HCT116 (cell line): Measurements from ENCODE around the gene EHBP1. TPM values are rescaled to one million over a fixed set of nuclear protein-coding genes. Genes with fewer than 3 reads are reported as not detected.

ENCODE experiments used
- ATAC-seq: fragments of 200-7000 bp; cut with Tn5 transposase; 2 replicates; pipeline ENCODE4 v1.9.1; 2020; ENCODE audit warnings: mild to moderate bottlenecking, moderate library complexity
- BruUV-seq: library from RNA; stranded (reverse); fragments of 400-500 nt; replicated peaks from 2 replicates; lab custom pipeline; 2021; lab: Mats Ljungman, UMichigan
- CTCF ChIA-PET: fragments of 300-600 bp; sonication (Branson Sonifier 250); formaldehyde crosslinking; loops from one replicate; lab custom pipeline; 2021; ENCODE audit warnings: antibody characterized with exemption; lab: Charles Lee
- POLR2A ChIA-PET: fragments of 300-600, 350-600 bp; sonication (Branson Sonifier 250); formaldehyde crosslinking; loops from one replicate; lab custom pipeline; 2021; ENCODE audit warnings: antibody characterized with exemption; lab: Charles Lee
- RAD21 ChIA-PET, 2 experiments: fragments of 300-600 bp; sonication (Branson Sonifier 250); formaldehyde crosslinking; loops; one replicate each; lab custom pipeline; 2023; ENCODE audit warnings: low total read pairs in 2 of 2; ENCODE audit not compliant: uncharacterized antibody in 2 of 2, unreplicated experiment in 2 of 2, low non-redundant PET in 1 of 2; lab: Charles Lee
- DNase-seq: peaks from one replicate; pipeline ENCODE4 v3.0.0-alpha.2; 2010; ENCODE audit warnings: low read depth, low spot score
- H2AFZ ChIP-seq: fragments of 200-600 bp; shearing (Covaris generic), sonication (generic); 2 replicates; pipeline ENCODE4 v1.6.1; 2017; ENCODE audit warnings: low read depth, mixed run types, mixed read lengths, antibody characterized with exemption, low read length; ENCODE audit not compliant: poor library complexity, severe bottlenecking
- H3K27ac ChIP-seq: 2 replicates; pipeline ENCODE4 v1.5.1; 2012; ENCODE audit warnings: low read depth, low read length
- H3K27me3 ChIP-seq: fragments of 200-600 bp; sonication (generic); 2 replicates; pipeline ENCODE4 v1.6.1; 2016; ENCODE audit warnings: mixed run types, low read length, mixed read lengths; ENCODE audit not compliant: insufficient read depth
- H3K36me3 ChIP-seq, 2 experiments: fragments of 200-500 bp in 1 of 2; fragments of 200-600 bp in 1 of 2; sonication (Bioruptor generic) in 1 of 2; sonication (generic) in 1 of 2; 2 replicates each; pipeline versions ENCODE4 v1.5.1 to v1.6.1; 2014 to 2016; ENCODE audit warnings: low read length in 2 of 2, inconsistent platforms in 1 of 2, mixed read lengths in 1 of 2, mixed run types in 1 of 2; ENCODE audit not compliant: insufficient read depth in 2 of 2, control insufficient read depth in 1 of 2
- H3K4me1 ChIP-seq, 2 experiments: fragments of 200-600 bp in 1 of 2; sonication (generic) in 1 of 2; 2 replicates each; pipeline versions ENCODE4 v1.5.1 to v1.6.1; 2012 to 2017; ENCODE audit warnings: low read length in 2 of 2, inconsistent platforms in 1 of 2, mild to moderate bottlenecking in 1 of 2, mixed read lengths in 1 of 2, mixed run types in 1 of 2, moderate library complexity in 1 of 2; ENCODE audit not compliant: insufficient read depth in 2 of 2, control insufficient read depth in 1 of 2
- H3K4me2 ChIP-seq: fragments of 200-600 bp; sonication (generic); 2 replicates; pipeline ENCODE4 v1.6.1; 2017; ENCODE audit warnings: mixed run types, low read length, mixed read lengths
- H3K4me3 ChIP-seq, 2 experiments: fragments of 200-600 bp in 1 of 2; sonication (generic) in 1 of 2; replicated peaks in 1 of 2; 2 replicates each; pipeline ENCODE4 v1.5.1; 2011 to 2016; ENCODE audit warnings: low read length in 2 of 2, control low read depth in 1 of 2, low read depth in 1 of 2, mild to moderate bottlenecking in 1 of 2, mixed read lengths in 1 of 2, mixed run types in 1 of 2
- H3K79me2 ChIP-seq: fragments of 200-600 bp; sonication (generic); 2 replicates; pipeline ENCODE4 v1.6.1; 2017; ENCODE audit warnings: mild to moderate bottlenecking, mixed run types, low read length, moderate library complexity, mixed read lengths; ENCODE audit not compliant: insufficient read depth
- H3K9ac ChIP-seq: fragments of 200-600 bp; sonication (generic); 2 replicates; pipeline ENCODE4 v1.6.1; 2016; ENCODE audit warnings: low read length, mixed read lengths
- H3K9me2 ChIP-seq: fragments of 200-600 bp; sonication (generic), shearing (Covaris generic); 2 replicates; pipeline ENCODE4 v1.6.1; 2017; ENCODE audit warnings: mixed run types, mild to moderate bottlenecking, moderate library complexity; ENCODE audit not compliant: insufficient read depth
- H3K9me3 ChIP-seq, 2 experiments: fragments of 200-500 bp in 1 of 2; fragments of 200-600 bp in 1 of 2; sonication (Bioruptor generic) in 1 of 2; sonication (generic) in 1 of 2; 2 replicates each; pipeline ENCODE4 v1.6.1; 2014 to 2017; ENCODE audit warnings: low read length in 2 of 2, mixed read lengths in 2 of 2, inconsistent platforms in 1 of 2, low read depth in 1 of 2, mild to moderate bottlenecking in 1 of 2, mixed run types in 1 of 2, moderate library complexity in 1 of 2; ENCODE audit not compliant: control insufficient read depth in 1 of 2, insufficient read depth in 1 of 2
- H4K20me1 ChIP-seq: fragments of 200-600 bp; sonication (generic), shearing (Covaris generic); 2 replicates; pipeline ENCODE4 v1.6.1; 2017; ENCODE audit warnings: mixed run types, mild to moderate bottlenecking, moderate library complexity; ENCODE audit not compliant: insufficient read depth
- CBX3 ChIP-seq: IDR thresholded peaks from 2 replicates; pipeline ENCODE4 v1.6.1; 2012; ENCODE audit warnings: low read depth
- CEBPB ChIP-seq: IDR thresholded peaks from 2 replicates; pipeline ENCODE4 v1.6.1; 2012; ENCODE audit warnings: low read depth
- EGR1 ChIP-seq: IDR thresholded peaks from 2 replicates; pipeline ENCODE4 v1.6.1; 2012; ENCODE audit warnings: low read depth
- EZH2 ChIP-seq: fragments of 200-600 bp; sonication (generic); IDR thresholded peaks from 2 replicates; pipeline ENCODE4 v1.6.1; 2017; ENCODE audit warnings: antibody characterized with exemption, mixed run types
- EZH2phosphoT487 ChIP-seq: fragments of 200-600 bp; IDR thresholded peaks from 2 replicates; pipeline ENCODE4 v1.6.1; 2018; ENCODE audit warnings: antibody characterized with exemption, borderline replicate concordance
- POLR2A ChIP-seq: IDR thresholded peaks from 2 replicates; pipeline ENCODE4 v1.7.0; 2011; ENCODE audit warnings: borderline replicate concordance; ENCODE audit not compliant: insufficient read depth, insufficient read length; ENCODE audit errors: extremely low read depth
- POLR2AphosphoS5 ChIP-seq: IDR thresholded peaks from 2 replicates; pipeline ENCODE4 v1.6.1; 2011; ENCODE audit warnings: mild to moderate bottlenecking, low read depth, low read length, moderate library complexity
- RAD21 ChIP-seq: IDR thresholded peaks from 2 replicates; pipeline ENCODE4 v1.6.1; 2012; ENCODE audit warnings: low read depth, mild to moderate bottlenecking
- SIN3A ChIP-seq: IDR thresholded peaks from 2 replicates; pipeline ENCODE4 v1.6.1; 2012; ENCODE audit warnings: low read depth
- SRF ChIP-seq: IDR thresholded peaks from 2 replicates; pipeline ENCODE4 v1.6.1; 2012; ENCODE audit warnings: low read depth
- YY1 ChIP-seq: IDR thresholded peaks from 2 replicates; pipeline ENCODE4 v1.6.1; 2011; ENCODE audit warnings: low read length, low read depth, moderate library complexity, mild to moderate bottlenecking; ENCODE audit not compliant: insufficient replicate concordance; ENCODE audit errors: extremely low read depth
- ZFX ChIP-seq: fragments of 450-650 bp; IDR thresholded peaks from 2 replicates; pipeline ENCODE4 v1.6.1; 2017
- ZNF274 ChIP-seq: fragments of 200-500 bp; sonication (Bioruptor generic); IDR thresholded peaks from 2 replicates; pipeline ENCODE4 v1.6.1; 2014; ENCODE audit warnings: mild to moderate bottlenecking, low read depth, low read length, inconsistent platforms
- intact Hi-C: fragments of 100-400 bp; cut with micrococcal nuclease; formaldehyde crosslinking; loops from 2 replicates; pipeline ENCODE4 v1.10.0; 2022
- total RNA-seq: library from RNA; stranded (reverse); gene quantifications from one replicate; pipeline ENCODE4 v1.2.1, GENCODE V29; 2021; ENCODE audit not compliant: unreplicated experiment
- TF ChIP-seq, protein P1 (sequence below): IDR thresholded peaks from 2 replicates; pipeline ENCODE4 v1.6.1; 2012; ENCODE audit warnings: low read depth
- TF ChIP-seq, protein P2 (sequence below): IDR thresholded peaks from 2 replicates; pipeline ENCODE4 v1.6.1; 2012
- TF ChIP-seq, protein P3 (sequence below): IDR thresholded peaks from 2 replicates; pipeline ENCODE4 v1.6.1; 2012
- TF ChIP-seq, protein P4 (sequence below), 3 experiments: fragments of 200-600 bp in 1 of 3; sonication (generic) in 1 of 3; IDR thresholded peaks in 2 of 3; conservative IDR thresholded peaks in 1 of 3; 2 replicates each; pipeline ENCODE4 v1.5.1; 2012 to 2017; ENCODE audit warnings: low read depth in 2 of 3, low read length in 2 of 3, antibody characterized with exemption in 1 of 3, borderline replicate concordance in 1 of 3, control low read depth in 1 of 3, mild to moderate bottlenecking in 1 of 3, mixed read lengths in 1 of 3, mixed run types in 1 of 3, moderate library complexity in 1 of 3; ENCODE audit not compliant: insufficient read depth in 1 of 3

Gene EHBP1
- total RNA-seq, 1 experiment from 2014 or later, result 89.9 TPM

DNA sequence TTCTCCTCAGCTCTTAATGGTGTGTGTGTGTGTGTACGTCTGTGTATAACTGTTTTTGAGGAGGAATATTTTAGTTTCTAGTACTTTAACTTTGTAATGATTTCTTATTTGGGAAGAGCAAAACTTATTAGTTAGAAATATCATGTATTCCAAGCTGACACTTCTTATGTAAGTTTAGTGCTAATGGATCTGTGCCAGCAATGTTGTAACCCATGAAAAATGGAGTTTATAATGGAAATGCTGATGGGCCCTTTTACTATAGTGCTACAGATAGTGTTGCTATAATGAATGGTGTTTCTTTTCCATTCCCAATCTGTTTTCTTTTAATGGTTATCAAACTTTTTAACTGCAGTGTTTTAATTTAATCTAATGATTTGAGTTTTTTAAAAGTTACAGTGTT, 295.3 kb downstream of the EHBP1 start:
- no peaks in the 10 kb centered on the region for H3K9me2 ChIP-seq
- ChIA-PET POLR2A (no interaction called here), RAD21 (no interaction called here), CTCF (no interaction called here)
- no peaks in the 10 kb centered on the region for H3K9me3 ChIP-seq
- H3K27ac ChIP-seq, result no peak overlapping the region
- no peaks in the 10 kb centered on the region for H4K20me1 ChIP-seq
- H3K4me2 ChIP-seq, result no peak overlapping the region
- DNase-seq (no peak), ATAC-seq (no peak)
- no peaks in the 10 kb centered on the region for H3K79me2 ChIP-seq
- H2AFZ ChIP-seq, result no peak overlapping the region
- BruUV-seq, result no TSS peak
- TF ChIP-seq ZNF274, result no peak
- TF ChIP-seq CBX3, result no peak
- TF ChIP-seq EZH2phosphoT487, result no peak
- no peak for TF ChIP-seq SRF
- TF ChIP-seq, protein P1, sequence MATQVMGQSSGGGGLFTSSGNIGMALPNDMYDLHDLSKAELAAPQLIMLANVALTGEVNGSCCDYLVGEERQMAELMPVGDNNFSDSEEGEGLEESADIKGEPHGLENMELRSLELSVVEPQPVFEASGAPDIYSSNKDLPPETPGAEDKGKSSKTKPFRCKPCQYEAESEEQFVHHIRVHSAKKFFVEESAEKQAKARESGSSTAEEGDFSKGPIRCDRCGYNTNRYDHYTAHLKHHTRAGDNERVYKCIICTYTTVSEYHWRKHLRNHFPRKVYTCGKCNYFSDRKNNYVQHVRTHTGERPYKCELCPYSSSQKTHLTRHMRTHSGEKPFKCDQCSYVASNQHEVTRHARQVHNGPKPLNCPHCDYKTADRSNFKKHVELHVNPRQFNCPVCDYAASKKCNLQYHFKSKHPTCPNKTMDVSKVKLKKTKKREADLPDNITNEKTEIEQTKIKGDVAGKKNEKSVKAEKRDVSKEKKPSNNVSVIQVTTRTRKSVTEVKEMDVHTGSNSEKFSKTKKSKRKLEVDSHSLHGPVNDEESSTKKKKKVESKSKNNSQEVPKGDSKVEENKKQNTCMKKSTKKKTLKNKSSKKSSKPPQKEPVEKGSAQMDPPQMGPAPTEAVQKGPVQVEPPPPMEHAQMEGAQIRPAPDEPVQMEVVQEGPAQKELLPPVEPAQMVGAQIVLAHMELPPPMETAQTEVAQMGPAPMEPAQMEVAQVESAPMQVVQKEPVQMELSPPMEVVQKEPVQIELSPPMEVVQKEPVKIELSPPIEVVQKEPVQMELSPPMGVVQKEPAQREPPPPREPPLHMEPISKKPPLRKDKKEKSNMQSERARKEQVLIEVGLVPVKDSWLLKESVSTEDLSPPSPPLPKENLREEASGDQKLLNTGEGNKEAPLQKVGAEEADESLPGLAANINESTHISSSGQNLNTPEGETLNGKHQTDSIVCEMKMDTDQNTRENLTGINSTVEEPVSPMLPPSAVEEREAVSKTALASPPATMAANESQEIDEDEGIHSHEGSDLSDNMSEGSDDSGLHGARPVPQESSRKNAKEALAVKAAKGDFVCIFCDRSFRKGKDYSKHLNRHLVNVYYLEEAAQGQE, result no peak
- TF ChIP-seq ZFX, result no peak
- TF ChIP-seq POLR2AphosphoS5, result no peak
- no peak for TF ChIP-seq YY1
- TF ChIP-seq, protein P2, sequence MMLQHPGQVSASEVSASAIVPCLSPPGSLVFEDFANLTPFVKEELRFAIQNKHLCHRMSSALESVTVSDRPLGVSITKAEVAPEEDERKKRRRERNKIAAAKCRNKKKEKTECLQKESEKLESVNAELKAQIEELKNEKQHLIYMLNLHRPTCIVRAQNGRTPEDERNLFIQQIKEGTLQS, result no peak
- no peak for TF ChIP-seq CEBPB
- TF ChIP-seq, protein P3, sequence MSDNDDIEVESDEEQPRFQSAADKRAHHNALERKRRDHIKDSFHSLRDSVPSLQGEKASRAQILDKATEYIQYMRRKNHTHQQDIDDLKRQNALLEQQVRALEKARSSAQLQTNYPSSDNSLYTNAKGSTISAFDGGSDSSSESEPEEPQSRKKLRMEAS, result no peak
- TF ChIP-seq, protein P4, sequence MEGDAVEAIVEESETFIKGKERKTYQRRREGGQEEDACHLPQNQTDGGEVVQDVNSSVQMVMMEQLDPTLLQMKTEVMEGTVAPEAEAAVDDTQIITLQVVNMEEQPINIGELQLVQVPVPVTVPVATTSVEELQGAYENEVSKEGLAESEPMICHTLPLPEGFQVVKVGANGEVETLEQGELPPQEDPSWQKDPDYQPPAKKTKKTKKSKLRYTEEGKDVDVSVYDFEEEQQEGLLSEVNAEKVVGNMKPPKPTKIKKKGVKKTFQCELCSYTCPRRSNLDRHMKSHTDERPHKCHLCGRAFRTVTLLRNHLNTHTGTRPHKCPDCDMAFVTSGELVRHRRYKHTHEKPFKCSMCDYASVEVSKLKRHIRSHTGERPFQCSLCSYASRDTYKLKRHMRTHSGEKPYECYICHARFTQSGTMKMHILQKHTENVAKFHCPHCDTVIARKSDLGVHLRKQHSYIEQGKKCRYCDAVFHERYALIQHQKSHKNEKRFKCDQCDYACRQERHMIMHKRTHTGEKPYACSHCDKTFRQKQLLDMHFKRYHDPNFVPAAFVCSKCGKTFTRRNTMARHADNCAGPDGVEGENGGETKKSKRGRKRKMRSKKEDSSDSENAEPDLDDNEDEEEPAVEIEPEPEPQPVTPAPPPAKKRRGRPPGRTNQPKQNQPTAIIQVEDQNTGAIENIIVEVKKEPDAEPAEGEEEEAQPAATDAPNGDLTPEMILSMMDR (IDR thresholded peaks at IDR 0.05 in 2 of 3, conservative IDR thresholded peaks at IDR 0.05 in 1 of 3; ENCODE audit: borderline replicate concordance in 1 of 3, insufficient read depth in 1 of 3, low read depth in 2 of 3, low read length in 2 of 3), result no peak
- TF ChIP-seq EGR1, result no peak
- no peak for TF ChIP-seq POLR2A
- no peak for TF ChIP-seq EZH2
- no peak for TF ChIP-seq RAD21
- TF ChIP-seq SIN3A, result no peak
- no peaks in the 10 kb centered on the region for H3K4me1 ChIP-seq
- no peak overlapping the region for H3K9ac ChIP-seq
- H3K4me3 ChIP-seq, result no peak overlapping the region
- H3K36me3 ChIP-seq, result peaks cover 11 to 27% of the 10 kb centered on the region in 2 experiments; a peak in 3 of 4 replicates
- H3K27me3 ChIP-seq, result no peaks in the 10 kb centered on the region
- intact Hi-C loops, result no loop called here
